ENCODE results near the gene PGGT1B. TPM values are rescaled to one million over a fixed set of nuclear protein-coding genes. Genes with fewer than 3 reads are reported as not detected.

The PGGT1B gene
- total and polyA plus RNA-seq, 12 donors, result 2.6 to 61.4 (median 29.0) TPM

DNA sequence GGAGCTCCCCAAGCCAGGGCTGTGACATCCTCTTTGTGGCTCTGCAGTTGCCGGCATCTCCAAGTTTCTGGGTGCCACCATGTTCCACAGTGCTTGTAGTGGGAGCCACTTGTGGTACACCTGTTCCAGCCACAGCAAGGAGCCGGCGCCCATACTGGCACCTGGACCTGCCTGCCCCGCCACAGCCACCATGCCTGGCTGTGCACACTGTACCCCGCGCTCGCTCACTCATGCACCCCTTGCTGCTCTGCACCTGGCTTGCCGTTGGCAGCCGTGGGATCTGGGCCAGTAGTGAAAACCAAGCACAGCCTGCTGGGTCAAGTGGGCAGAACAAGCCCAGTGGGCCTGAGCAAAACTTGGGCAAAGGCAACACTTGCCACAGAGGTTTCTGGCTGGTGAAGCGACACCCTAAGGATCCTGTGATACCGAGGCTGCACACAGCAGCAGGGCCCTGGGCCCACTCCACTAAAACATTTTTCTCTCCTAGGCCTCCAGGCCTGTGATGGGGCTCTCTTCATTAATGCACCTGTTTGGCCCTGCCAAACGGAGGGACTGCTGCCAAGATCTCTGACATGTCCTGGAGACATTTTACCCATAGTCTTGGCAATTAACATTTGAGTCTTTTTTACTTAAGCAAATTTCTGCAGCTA, 95.8 kb downstream of the PGGT1B start:
- TF ChIP-seq, protein P1, sequence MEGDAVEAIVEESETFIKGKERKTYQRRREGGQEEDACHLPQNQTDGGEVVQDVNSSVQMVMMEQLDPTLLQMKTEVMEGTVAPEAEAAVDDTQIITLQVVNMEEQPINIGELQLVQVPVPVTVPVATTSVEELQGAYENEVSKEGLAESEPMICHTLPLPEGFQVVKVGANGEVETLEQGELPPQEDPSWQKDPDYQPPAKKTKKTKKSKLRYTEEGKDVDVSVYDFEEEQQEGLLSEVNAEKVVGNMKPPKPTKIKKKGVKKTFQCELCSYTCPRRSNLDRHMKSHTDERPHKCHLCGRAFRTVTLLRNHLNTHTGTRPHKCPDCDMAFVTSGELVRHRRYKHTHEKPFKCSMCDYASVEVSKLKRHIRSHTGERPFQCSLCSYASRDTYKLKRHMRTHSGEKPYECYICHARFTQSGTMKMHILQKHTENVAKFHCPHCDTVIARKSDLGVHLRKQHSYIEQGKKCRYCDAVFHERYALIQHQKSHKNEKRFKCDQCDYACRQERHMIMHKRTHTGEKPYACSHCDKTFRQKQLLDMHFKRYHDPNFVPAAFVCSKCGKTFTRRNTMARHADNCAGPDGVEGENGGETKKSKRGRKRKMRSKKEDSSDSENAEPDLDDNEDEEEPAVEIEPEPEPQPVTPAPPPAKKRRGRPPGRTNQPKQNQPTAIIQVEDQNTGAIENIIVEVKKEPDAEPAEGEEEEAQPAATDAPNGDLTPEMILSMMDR (IDR thresholded peaks at IDR 0.05), result no peak
- TF ChIP-seq POLR2A (IDR thresholded peaks at IDR 0.05), result no peak
- Histone ChIP-seq H3K27ac (no peak overlapping the region), H3K27me3 (peaks cover 6% of the 10 kb centered on the region), H3K36me3 (replicated peaks in 1 of 2) (no peaks in the 10 kb centered on the region), H3K4me3 (no peak overlapping the region), H3K9me3 (replicated peaks in 1 of 3) (no peaks in the 10 kb centered on the region), H3K4me1 (replicated peaks in 1 of 2) (peaks cover 0 to 15% of the 10 kb centered on the region in 2 donors)
- DNase-seq, result no peak
- intact Hi-C loops (cut with DNase I), result loop anchor here in 1 of 2 donors (5.0 kb wide), 1 partner anchor 390 kb away; no protein-coding TSS in a partner anchor
- 93 to 98% (median 97%) methylated on average over 6 to 12 of the region's 12 CpGs for WGBS, 4 donors

DNA sequence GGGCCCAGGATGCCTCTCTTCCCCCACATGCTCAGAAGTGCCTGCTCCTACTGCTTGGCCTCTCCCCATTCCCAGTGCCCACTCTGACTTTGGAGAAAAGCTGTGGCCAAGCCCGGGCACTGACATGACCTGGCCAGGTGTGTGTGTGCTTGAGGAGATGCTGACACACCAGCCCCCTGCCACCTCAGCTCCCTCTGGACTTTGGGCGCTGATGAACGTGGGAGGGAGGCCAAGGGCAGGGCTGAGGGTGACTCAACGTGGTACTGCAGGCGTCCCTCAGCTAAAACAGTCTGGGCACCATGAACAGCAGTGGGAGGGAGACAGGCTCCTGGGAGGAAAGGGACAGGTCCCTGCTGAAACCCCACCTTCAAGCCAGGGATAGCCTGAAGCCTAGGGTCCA, 96.9 kb downstream of the PGGT1B start:
- Histone ChIP-seq H3K27me3 (no peaks in the 10 kb centered on the region), H3K27ac (no peak overlapping the region), H3K9me3 (replicated peaks in 1 of 3) (no peaks in the 10 kb centered on the region), H3K36me3 (replicated peaks in 1 of 2) (no peaks in the 10 kb centered on the region), H3K4me3 (no peak overlapping the region), H3K4me1 (replicated peaks in 1 of 2) (peaks cover 0 to 15% of the 10 kb centered on the region in 2 donors)
- no peak for DNase-seq
- intact Hi-C loops (cut with DNase I), result loop anchor here in 1 of 2 donors (5.0 kb wide), 1 partner anchor 392 kb away; no protein-coding TSS in a partner anchor
- TF ChIP-seq, protein P1 (IDR thresholded peaks at IDR 0.05), result no peak
- no peak for TF ChIP-seq POLR2A (IDR thresholded peaks at IDR 0.05)
- 60 to 76% (median 74%) methylated on average over 1 to 5 of the region's 5 CpGs for WGBS, 4 donors

DNA sequence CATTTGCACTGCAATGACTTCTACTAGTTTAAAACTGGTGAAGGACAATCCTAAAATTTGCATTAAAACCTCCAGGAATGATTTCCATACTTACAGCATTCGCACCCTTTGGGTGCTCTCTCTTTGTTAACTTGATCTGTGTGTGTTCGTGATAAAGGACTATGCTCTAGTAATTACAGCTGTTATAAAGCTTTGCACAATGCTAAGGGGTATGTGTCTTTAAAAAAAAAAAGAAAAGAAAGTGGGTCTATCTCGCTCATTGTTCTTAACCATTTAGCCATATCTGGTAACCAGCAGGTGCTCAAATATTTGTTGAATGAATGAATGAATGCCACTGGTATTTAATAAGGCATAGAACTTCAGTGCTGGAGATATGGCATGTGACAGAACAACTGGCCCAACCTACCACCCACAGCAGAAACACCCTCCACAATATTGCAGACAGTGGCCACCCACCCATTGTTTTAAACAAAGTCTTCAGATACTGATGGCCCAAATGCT, 101.7 kb downstream of the PGGT1B start:
- no peaks in the 10 kb centered on the region for H3K9me3 ChIP-seq (replicated peaks in 1 of 3)
- DNase-seq, result no peak
- intact Hi-C loops (cut with DNase I), result no loop called here
- no peaks in the 10 kb centered on the region for H3K4me1 ChIP-seq (replicated peaks in 1 of 2)
- H3K27ac ChIP-seq, result no peak overlapping the region
- H3K27me3 ChIP-seq, result no peaks in the 10 kb centered on the region
- no peaks in the 10 kb centered on the region for H3K36me3 ChIP-seq (replicated peaks in 1 of 2)
- WGBS, 4 donors, result 73 to 91% (median 90%) methylated on average over 3 of the region's 3 CpGs
- TF ChIP-seq, protein P1 (IDR thresholded peaks at IDR 0.05), result no peak
- TF ChIP-seq POLR2A (IDR thresholded peaks at IDR 0.05), result no peak
- H3K4me3 ChIP-seq, result no peak overlapping the region

Small RNA genes lying within 50 kb of the gene (small RNA-seq; reads per million reads assigned to genes)
- gene HMGN1P15, result 0 reads per million in 2 donors

Other genes with a start within 250 kb of the PGGT1B start
- gene TRIM36, start 93.0 kb downstream of the PGGT1B start, total RNA-seq, result 10 to 100 TPM in 2 of 9 donors, 1 to 10 TPM in 6, under 1 TPM in 1; 0.36 to 23.5 (median 3.3) TPM
- gene TRIM36, start 93.0 kb downstream of the PGGT1B start, polyA plus RNA-seq, result 1 to 10 TPM; 1.6 to 3.0 (median 2.3) TPM
- 1 to 10 TPM; 1.6 to 5.5 (median 4.3) TPM for gene CCDC112, start 33.8 kb upstream of the PGGT1B start, total RNA-seq
- 10 to 100 TPM in 1 of 3 donors, 1 to 10 TPM in 2; 3.0 to 10.1 (median 6.8) TPM for gene CCDC112, start 33.8 kb upstream of the PGGT1B start, polyA plus RNA-seq